GM19023 (cell line): ENCODE measurements around the gene RMDN2.

ENCODE experiments used
- ATAC-seq: cut with Tn5 transposase; IDR thresholded peaks from one replicate; pipeline ENCODE4 v1.9.1; 2021; ENCODE audit warnings: mild to moderate bottlenecking, moderate library complexity; ENCODE audit not compliant: unreplicated experiment

The RMDN2 gene

GRCh38 chr2:38037757-38038621 is 112.9 kb downstream of the RMDN2 start:
- peak; percentile 75 for ATAC-seq

- no peak for ATAC-seq
Measured at GRCh38 chr2:38038682-38039081, 113.6 kb downstream of the RMDN2 start.

GRCh38 chr2:38039121-38039910 is 114.2 kb downstream of the RMDN2 start:
- ATAC-seq = no peak

- ATAC-seq = no peak
Measured at GRCh38 chr2:38045811-38046210, 120.7 kb downstream of the RMDN2 start.

- ATAC-seq = no peak
Measured at GRCh38 chr2:38056216-38056615, 131.1 kb downstream of the RMDN2 start.

- no peak for ATAC-seq
Measured at GRCh38 chr2:38057651-38058410, 132.7 kb downstream of the RMDN2 start.

- no peak for ATAC-seq
Measured at GRCh38 chr2:38060236-38061018, 135.3 kb downstream of the RMDN2 start.

- ATAC-seq = no peak
Measured at GRCh38 chr2:38064801-38065501, 139.9 kb downstream of the RMDN2 start.

GRCh38 chr2:38065502-38066135 is 140.5 kb downstream of the RMDN2 start:
- no peak for ATAC-seq

GRCh38 chr2:38066421-38067115 is 141.5 kb downstream of the RMDN2 start:
- no peak for ATAC-seq
